SU-DHL-6 (cell line): ENCODE data around the gene TIMM22.
"Not testable (repeated sequence)": the region's sequence is repeated elsewhere in the genome, so short reads cannot be mapped to it uniquely, and the experiment has no call there.

Experiments
- H2AFZ ChIP-seq: fragments of 200-600 bp; sonication (generic); 2 replicates; pipeline ENCODE4 v1.6.1; 2014; ENCODE audit warnings: low read depth, mild to moderate bottlenecking, moderate library complexity, mixed read lengths, antibody characterized with exemption, low read length; ENCODE audit not compliant: severe bottlenecking
- H3F3A ChIP-seq: fragments of 200-600 bp; shearing (Covaris generic); 2 replicates; pipeline ENCODE4 v1.6.0; 2016; ENCODE audit warnings: antibody characterized with exemption, mild to moderate bottlenecking; ENCODE audit not compliant: insufficient read depth
- H3K27ac ChIP-seq: fragments of 200-600 bp; sonication (generic); 2 replicates; pipeline ENCODE4 v1.5.1; 2016; ENCODE audit warnings: low read depth, mild to moderate bottlenecking, low read length, moderate library complexity, mixed read lengths
- H3K27me3 ChIP-seq: fragments of 200-600 bp; sonication (generic), shearing (Covaris generic); 2 replicates; pipeline ENCODE4 v1.6.0; 2014; ENCODE audit warnings: mild to moderate bottlenecking, low read length
- H3K36me3 ChIP-seq: fragments of 200-600 bp; sonication (generic); 2 replicates; pipeline ENCODE4 v1.6.1; 2014; ENCODE audit warnings: mild to moderate bottlenecking, low read length, mixed read lengths
- H3K4me2 ChIP-seq: fragments of 300-600, 200-600 bp; shearing (Covaris generic), sonication (generic); 2 replicates; pipeline ENCODE4 v1.6.0; 2014; ENCODE audit warnings: low read length, low read depth, mild to moderate bottlenecking; ENCODE audit not compliant: poor library complexity, severe bottlenecking
- H3K4me3 ChIP-seq: fragments of 200-600 bp; sonication (generic); 2 replicates; pipeline ENCODE4 v1.5.1; 2014; ENCODE audit warnings: antibody characterized with exemption, low read length, mild to moderate bottlenecking, mixed read lengths; ENCODE audit not compliant: insufficient read depth, poor library complexity, severe bottlenecking
- H3K79me2 ChIP-seq: fragments of 200-600 bp; sonication (generic); 2 replicates; pipeline ENCODE4 v1.6.1; 2014; ENCODE audit warnings: mild to moderate bottlenecking, low read length, moderate library complexity; ENCODE audit not compliant: insufficient read depth
- H3K9ac ChIP-seq: fragments of 200-600 bp; sonication (generic); 2 replicates; pipeline ENCODE4 v1.7.0; 2014; ENCODE audit warnings: mild to moderate bottlenecking, low read length
- H3K9me2 ChIP-seq: fragments of 200-600 bp; sonication (generic); replicated peaks from 2 replicates; pipeline ENCODE4 v1.6.1; 2014; ENCODE audit warnings: low read length; ENCODE audit not compliant: insufficient read depth
- H3K9me3 ChIP-seq: fragments of 200-600 bp; sonication (generic); 2 replicates; pipeline ENCODE4 v1.6.1; 2014; ENCODE audit warnings: low read length, mixed read lengths; ENCODE audit not compliant: insufficient read depth
- H4K20me1 ChIP-seq: fragments of 200-600 bp; sonication (generic); 2 replicates; pipeline ENCODE4 v1.6.1; 2014; ENCODE audit warnings: low read depth, mild to moderate bottlenecking, antibody characterized with exemption, low read length, moderate library complexity, mixed read lengths
- EZH2phosphoT487 ChIP-seq: fragments of 200-600 bp; sonication (generic), shearing (Covaris generic); conservative IDR thresholded peaks from 2 replicates; pipeline ENCODE4 v1.6.1; 2018; ENCODE audit warnings: mild to moderate bottlenecking, antibody characterized with exemption, low read length, moderate library complexity, mixed read lengths
- TF ChIP-seq, protein P1 (sequence below): fragments of 200-600 bp; sonication (generic); IDR thresholded peaks from one replicate; pipeline ENCODE4 v1.5.1; 2017; ENCODE audit warnings: antibody characterized with exemption, mild to moderate bottlenecking, low read length, moderate library complexity; ENCODE audit not compliant: insufficient read depth, poor library complexity, severe bottlenecking

Gene TIMM22

DNA sequence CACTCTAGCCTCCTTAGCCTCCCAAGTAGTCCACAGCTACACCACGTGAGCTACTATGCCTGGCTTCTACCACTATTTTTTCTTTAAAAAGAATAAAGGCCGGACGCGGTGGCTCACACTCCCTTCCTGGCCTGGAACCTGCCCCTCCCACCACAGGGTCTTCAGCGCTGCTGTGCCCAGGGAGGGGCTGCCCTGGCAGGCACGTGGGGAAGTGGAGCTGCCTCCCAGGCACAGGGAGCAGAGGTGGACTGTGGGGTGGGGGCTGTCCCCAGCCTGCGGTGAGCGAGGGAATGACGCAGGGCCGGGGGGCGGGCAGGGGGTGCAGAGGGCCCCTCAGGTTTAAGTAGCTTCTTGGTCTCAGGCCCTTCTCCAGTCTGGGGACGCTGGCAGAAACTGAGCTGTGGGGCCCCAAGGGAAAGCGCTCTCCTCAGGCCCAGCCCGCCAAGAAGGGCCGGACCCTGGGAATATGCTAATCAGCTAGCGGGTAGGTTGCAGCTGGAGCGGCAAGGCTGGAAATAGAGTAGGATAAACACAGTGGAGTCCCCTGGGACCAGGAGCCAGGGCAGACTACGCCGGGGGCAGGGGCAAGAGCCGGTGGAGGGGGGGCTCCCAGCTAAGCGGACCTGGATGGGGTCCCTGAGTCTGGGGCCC, 46.8 kb downstream of the TIMM22 start:
- no peak overlapping the region for H3K27ac ChIP-seq
- no peak overlapping the region for H3K9ac ChIP-seq
- H3K36me3 ChIP-seq = no peaks in the 10 kb centered on the region

DNA sequence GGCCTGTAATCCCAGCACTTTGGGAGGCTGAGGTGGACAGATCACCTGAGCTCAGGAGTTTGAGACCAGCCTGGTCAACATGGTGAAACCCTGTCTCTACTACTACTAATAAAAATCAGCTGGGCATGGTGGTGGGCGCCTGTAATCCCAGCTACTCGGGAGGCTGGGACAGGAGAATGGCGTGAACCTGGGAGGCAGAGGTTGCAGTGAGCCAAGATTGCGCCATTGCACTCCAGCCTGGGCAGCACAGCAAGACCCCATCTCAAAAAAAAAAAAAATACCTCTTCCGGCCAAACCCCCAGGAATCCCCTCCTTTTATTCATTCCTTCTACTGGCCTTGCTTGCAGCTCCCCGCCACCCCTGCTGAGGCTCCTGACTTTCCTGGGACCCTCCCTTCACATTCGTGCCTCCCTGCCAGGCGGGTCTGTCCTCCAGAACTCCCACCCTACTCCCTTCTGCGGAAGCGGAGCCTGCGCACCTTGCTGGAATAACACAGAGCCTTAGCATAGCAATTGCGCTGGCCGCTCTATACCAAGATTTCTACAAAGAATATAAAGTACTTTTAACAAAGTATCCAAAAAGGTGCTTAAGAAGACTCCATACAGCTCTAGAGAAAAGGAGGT, 47.6 kb downstream of the TIMM22 start:
- H3K9me3 ChIP-seq = not testable (repeated sequence)

More for the DNA sequence above, 46.8 kb downstream of the TIMM22 start:
- Histone ChIP-seq H3K9me2 (no peaks in the 10 kb centered on the region), H3K9me3 (no peaks in the 10 kb centered on the region), H2AFZ (no peak overlapping the region), H3K79me2 (no peaks in the 10 kb centered on the region), H3K4me2 (no peak overlapping the region), H3K27me3 (no peaks in the 10 kb centered on the region), H3K4me3 (no peak overlapping the region), H3F3A (no peaks in the 10 kb centered on the region), H4K20me1 (no peaks in the 10 kb centered on the region)
- TF ChIP-seq EZH2phosphoT487 = no peak
- TF ChIP-seq, protein P1, sequence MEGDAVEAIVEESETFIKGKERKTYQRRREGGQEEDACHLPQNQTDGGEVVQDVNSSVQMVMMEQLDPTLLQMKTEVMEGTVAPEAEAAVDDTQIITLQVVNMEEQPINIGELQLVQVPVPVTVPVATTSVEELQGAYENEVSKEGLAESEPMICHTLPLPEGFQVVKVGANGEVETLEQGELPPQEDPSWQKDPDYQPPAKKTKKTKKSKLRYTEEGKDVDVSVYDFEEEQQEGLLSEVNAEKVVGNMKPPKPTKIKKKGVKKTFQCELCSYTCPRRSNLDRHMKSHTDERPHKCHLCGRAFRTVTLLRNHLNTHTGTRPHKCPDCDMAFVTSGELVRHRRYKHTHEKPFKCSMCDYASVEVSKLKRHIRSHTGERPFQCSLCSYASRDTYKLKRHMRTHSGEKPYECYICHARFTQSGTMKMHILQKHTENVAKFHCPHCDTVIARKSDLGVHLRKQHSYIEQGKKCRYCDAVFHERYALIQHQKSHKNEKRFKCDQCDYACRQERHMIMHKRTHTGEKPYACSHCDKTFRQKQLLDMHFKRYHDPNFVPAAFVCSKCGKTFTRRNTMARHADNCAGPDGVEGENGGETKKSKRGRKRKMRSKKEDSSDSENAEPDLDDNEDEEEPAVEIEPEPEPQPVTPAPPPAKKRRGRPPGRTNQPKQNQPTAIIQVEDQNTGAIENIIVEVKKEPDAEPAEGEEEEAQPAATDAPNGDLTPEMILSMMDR = no peak

DNA sequence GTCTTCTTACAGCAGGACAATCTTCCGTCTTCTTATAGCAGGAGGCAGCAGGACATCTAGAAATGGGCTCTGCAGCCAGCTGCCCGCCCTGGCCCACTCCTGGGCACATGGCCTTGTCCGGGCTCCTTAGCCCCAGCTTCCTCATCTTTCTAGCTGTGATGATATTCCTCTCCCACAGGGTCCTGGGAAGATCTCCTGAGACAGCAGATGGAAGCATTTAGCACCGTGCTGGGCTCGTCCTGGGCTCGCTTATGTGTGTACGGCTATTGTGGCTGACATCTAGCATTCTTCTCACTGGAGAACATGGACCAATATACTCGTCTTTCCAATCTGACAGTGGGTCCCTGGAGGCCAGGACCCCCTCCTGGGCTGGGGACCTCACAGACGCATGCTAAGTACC, 48.5 kb downstream of the TIMM22 start:
- Histone ChIP-seq H3K27me3 (no peaks in the 10 kb centered on the region), H4K20me1 (no peaks in the 10 kb centered on the region), H3F3A (no peaks in the 10 kb centered on the region), H3K9ac (no peak overlapping the region), H3K4me2 (no peak overlapping the region), H2AFZ (no peak overlapping the region), H3K36me3 (no peaks in the 10 kb centered on the region), H3K9me3 (no peaks in the 10 kb centered on the region), H3K79me2 (no peaks in the 10 kb centered on the region), H3K4me3 (no peak overlapping the region), H3K9me2 (no peaks in the 10 kb centered on the region), H3K27ac (no peak overlapping the region)
- TF ChIP-seq, protein P1 = no peak
- no peak for TF ChIP-seq EZH2phosphoT487

More for the DNA sequence above, 47.6 kb downstream of the TIMM22 start:
- not testable (repeated sequence) for H3K9ac ChIP-seq, H3K4me2 ChIP-seq, H3K36me3 ChIP-seq, H2AFZ ChIP-seq, H3K9me2 ChIP-seq, H3K27ac ChIP-seq, H3K79me2 ChIP-seq, H4K20me1 ChIP-seq, H3K27me3 ChIP-seq, H3K4me3 ChIP-seq, H3F3A ChIP-seq

DNA sequence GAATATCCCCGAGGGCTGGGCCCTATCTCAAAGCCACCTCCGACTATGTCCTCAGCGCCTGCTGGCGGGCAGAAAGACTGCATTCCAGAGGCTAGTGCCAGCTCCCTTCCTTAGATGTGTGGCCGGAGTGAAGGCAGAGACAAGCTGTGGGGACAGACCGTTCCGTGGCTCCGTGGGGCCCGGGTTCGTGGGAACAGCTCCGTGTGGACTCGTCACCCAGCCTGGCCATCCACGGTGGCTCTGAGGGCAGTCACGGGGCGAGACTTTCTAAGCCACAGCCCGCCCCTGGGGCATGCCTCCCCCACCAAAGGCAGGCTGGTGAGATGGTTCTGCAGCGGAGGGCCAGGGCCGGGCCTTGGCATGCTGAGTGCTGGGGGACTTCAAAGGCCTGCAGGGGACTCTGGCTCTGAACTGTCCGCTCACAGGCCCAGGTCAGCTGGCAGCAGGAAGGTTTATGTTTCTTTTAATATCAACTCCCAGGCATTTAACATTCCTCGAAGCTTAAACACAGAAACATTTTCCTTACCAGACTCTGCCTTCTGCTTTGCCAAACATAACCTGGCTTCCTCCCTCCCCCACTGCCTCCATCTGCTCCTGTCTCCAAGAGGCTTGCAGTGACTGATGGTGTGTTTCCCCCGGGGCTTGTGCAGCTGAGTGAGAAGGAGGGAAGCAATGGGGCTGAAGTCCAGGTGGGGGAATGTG, 50.4 kb downstream of the TIMM22 start:
- Histone ChIP-seq H3K27me3 (no peaks in the 10 kb centered on the region), H3K9me2 (no peaks in the 10 kb centered on the region), H2AFZ (no peak overlapping the region), H3K27ac (no peak overlapping the region), H3K9me3 (no peaks in the 10 kb centered on the region), H3K36me3 (no peaks in the 10 kb centered on the region), H3K79me2 (no peaks in the 10 kb centered on the region), H3K4me3 (no peak overlapping the region), H3F3A (no peaks in the 10 kb centered on the region), H4K20me1 (no peaks in the 10 kb centered on the region), H3K9ac (no peak overlapping the region), H3K4me2 (no peak overlapping the region)
- TF ChIP-seq, protein P1 = no peak
- no peak for TF ChIP-seq EZH2phosphoT487
